Pancreas (tissue), 10 donors: ENCODE results near the gene SPAG17. TPM values are rescaled to one million over a fixed set of nuclear protein-coding genes. Genes with fewer than 3 reads are reported as not detected.
A peak's percentile ranks its signal among the peaks of the same experiment; 100 is the strongest.

Experiments used
- ATAC-seq, 4 donors: fragments of 200-7000 bp; cut with Tn5 transposase; one replicate each; pipeline versions ENCODE4 v1.8.0 to v1.9.1; 2020; ENCODE audit warnings: mild to moderate bottlenecking in 4 of 4, moderate library complexity in 4 of 4
- DNase-seq, 6 donors: peaks; one replicate each; pipeline ENCODE4 v3.0.0-alpha.2; 2020
- FAIRE-seq: peaks from 2 replicates; lab custom pipeline; 2012; peaks lifted over from hg19 to GRCh38; lab: Jason Lieb, UNC
- H3K27ac ChIP-seq, 4 donors: fragments of 200-600 bp; sonication (generic); 1 replicate in 3 of 4; 2 replicates in 1 of 4; pipeline versions ENCODE4 v1.5.0 to v1.8.0; 2020
- H3K27me3 ChIP-seq, 4 donors: fragments of 200-600 bp; one replicate each; pipeline ENCODE4 v1.8.0; 2021
- H3K36me3 ChIP-seq, 3 donors: fragments of 200-600 bp; sonication (generic) in 1 of 3; one replicate each; pipeline versions ENCODE4 v1.5.0 to v1.8.0; 2020 to 2021
- H3K4me1 ChIP-seq, 3 donors: fragments of 200-600 bp; one replicate each; pipeline ENCODE4 v1.8.0; 2021
- H3K4me3 ChIP-seq, 4 donors: fragments of 200-600 bp; sonication (generic) in 2 of 4; one replicate each; pipeline versions ENCODE4 v1.5.0 to v1.8.0; 2020 to 2021
- H3K9me3 ChIP-seq, 4 donors: fragments of 200-600 bp; one replicate each; pipeline ENCODE4 v1.8.0; 2021
- CTCF ChIP-seq, 4 donors: fragments of 200-600 bp; sonication (generic) in 3 of 4; IDR thresholded peaks; one replicate each; pipeline versions ENCODE4 v1.5.0 to v1.8.0; 2021; ENCODE audit warnings: antibody characterized with exemption in 4 of 4
- WGBS, 2 donors: extraction: QIAGEN DNeasy Blood & Tissue Kit; methylation state at CpG; one replicate each; pipeline ENCODE4 v1.1.7; 2013; 5-methylcytosine and 5-hydroxymethylcytosine counted together
- intact Hi-C, 3 donors: fragments of 100-400 bp; cut with DNase I; formaldehyde crosslinking; loops; one replicate each; pipeline versions ENCODE4 v1.11.1 to v1.14.2; 2022
- polyA plus RNA-seq, 2 donors: library from polyadenylated mRNA; stranded (reverse); fragments of 200-250 nt; gene quantifications; one replicate each; pipeline ENCODE4 v1.2.3, GENCODE V29; 2013
- total RNA-seq, 6 donors: library from RNA; stranded (reverse); fragmentation: NEBNext Ultra II Directional in 4 of 6; extraction: Animal tissue kit (Norgen Biotek cat#: 25700) in 4 of 6; gene quantifications; one replicate each; pipeline versions ENCODE4 v1.2.1 to v1.2.4, GENCODE V29; 2021 to 2023
- donor health status: healthy with polysubstance abuse.
- donor health status: DM: no; HTN: no; CAD: no; lungs with moderate emphysema.
- donor health status: DM: no; HTN: no; CAD: no.
- donor health status: control.
- donor health status: control.
- donor health status: Bipolar disorder and iron deficiency.
- donor health status: DM: yes; HTN: yes; CAD: no.
- donor health status: DM: no; HTN: no; CAD: no.
- donor health status: DM: no; HTN: no; CAD: no.
- donor health status: DM: yes; HTN: yes; CAD: no.

Gene SPAG17
- total RNA-seq (1 to 10 TPM in 3 of 6 donors, under 1 TPM in 3; 0.61 to 2.4 (median 0.97) TPM), polyA plus RNA-seq (1 to 10 TPM; 2.1 to 3.5 TPM)

GRCh38 chr1:118185084-118185832, at the start of gene SPAG17:
Gene SPAG17 (minus strand): TSS chr1:118185228. CDS start chr1:118185157, 71 bp downstream.
- intact Hi-C loops, result no loop called here
- H3K4me1 ChIP-seq, result no peaks in the 10 kb centered on the region

GRCh38 chr1:118225471-118225870, 40.4 kb upstream of the SPAG17 start:
- WGBS, 2 donors, result 78 to 84% methylated on average over 6 of the region's 6 CpGs
- Histone ChIP-seq H3K36me3 (no peaks in the 10 kb centered on the region), H3K4me3 (no peak overlapping the region), H3K4me1 (no peaks in the 10 kb centered on the region), H3K9me3 (no peaks in the 10 kb centered on the region), H3K27ac (no peak overlapping the region), H3K27me3 (no peaks in the 10 kb centered on the region)
- DNase-seq (no peak), ATAC-seq (no peak), FAIRE-seq (no peak)
- intact Hi-C loops, result loop anchor here in 1 of 3 donors (10.0 kb wide), 1 partner anchor 61 kb away; no protein-coding TSS in a partner anchor
- no peak for TF ChIP-seq CTCF (IDR thresholded peaks at IDR 0.05)

More at GRCh38 chr1:118185084-118185832, at the start of gene SPAG17:
- DNase-seq, result peak; percentile 82 to 90 (median 84)
- no peaks in the 10 kb centered on the region for H3K27me3 ChIP-seq
- ATAC-seq, result peak; percentile 97 to 99 (median 99)
- H3K4me3 ChIP-seq, result peak within 1 kb of the TSS; percentile 3 to 48 (median 22)
- 3 to 4% methylated on average over 30 of the region's 30 CpGs for WGBS, 2 donors
- FAIRE-seq, result no peak
- no peaks in the 10 kb centered on the region for H3K36me3 ChIP-seq
- H3K27ac ChIP-seq, result no peak within 1 kb of the TSS
- no peak for TF ChIP-seq CTCF (IDR thresholded peaks at IDR 0.05)
- H3K9me3 ChIP-seq, result no peaks in the 10 kb centered on the region

- 49 to 53% methylated on average over 1 of the region's 1 CpG for WGBS, 2 donors
- intact Hi-C loops, result loop anchor here in 1 of 3 donors (10.0 kb wide), 1 partner anchor 59 kb away; no protein-coding TSS in a partner anchor
- no peaks in the 10 kb centered on the region for H3K9me3 ChIP-seq
- no peak for TF ChIP-seq CTCF (IDR thresholded peaks at IDR 0.05)
- no peaks in the 10 kb centered on the region for H3K27me3 ChIP-seq
- H3K4me1 ChIP-seq, result no peaks in the 10 kb centered on the region
- H3K4me3 ChIP-seq, result no peak overlapping the region
- ATAC-seq (no peak), FAIRE-seq (no peak), DNase-seq (no peak)
- no peak overlapping the region for H3K27ac ChIP-seq
- no peaks in the 10 kb centered on the region for H3K36me3 ChIP-seq
These were observed 38.4 kb upstream of the SPAG17 start for GRCh38 chr1:118223426-118223825.

- TF ChIP-seq CTCF (IDR thresholded peaks at IDR 0.05), result no peak
- no peak for FAIRE-seq
- DNase-seq, result no peak
- H3K27me3 ChIP-seq, result no peaks in the 10 kb centered on the region
- H3K4me1 ChIP-seq, result no peaks in the 10 kb centered on the region
- H3K4me3 ChIP-seq, result no peak overlapping the region
- WGBS, 2 donors, result 78 to 95% methylated on average over 2 of the region's 2 CpGs
- H3K9me3 ChIP-seq, result no peaks in the 10 kb centered on the region
- no peak overlapping the region for H3K27ac ChIP-seq
- ATAC-seq, result no peak
- H3K36me3 ChIP-seq, result no peaks in the 10 kb centered on the region
- intact Hi-C loops, result no loop called here
These were observed 34.4 kb upstream of the SPAG17 start for GRCh38 chr1:118219438-118219837.
